GM19238 (cell line): ENCODE measurements around the gene GLB1L3.
A peak's percentile ranks its signal among the peaks of the same experiment; 100 is the strongest.

Source experiments
- DNase-seq: peaks from one replicate; pipeline ENCODE4 v3.0.0; 2011; ENCODE audit warnings: low spot score; ENCODE audit not compliant: insufficient read length

Gene GLB1L3

GRCh38 chr11:134275534-134276395 lies at the start of gene GLB1L3:
Gene GLB1L3 (plus strand): TSS chr11:134276379. CDS start chr11:134276741, 362 bp downstream.
- no peak for DNase-seq

DNA sequence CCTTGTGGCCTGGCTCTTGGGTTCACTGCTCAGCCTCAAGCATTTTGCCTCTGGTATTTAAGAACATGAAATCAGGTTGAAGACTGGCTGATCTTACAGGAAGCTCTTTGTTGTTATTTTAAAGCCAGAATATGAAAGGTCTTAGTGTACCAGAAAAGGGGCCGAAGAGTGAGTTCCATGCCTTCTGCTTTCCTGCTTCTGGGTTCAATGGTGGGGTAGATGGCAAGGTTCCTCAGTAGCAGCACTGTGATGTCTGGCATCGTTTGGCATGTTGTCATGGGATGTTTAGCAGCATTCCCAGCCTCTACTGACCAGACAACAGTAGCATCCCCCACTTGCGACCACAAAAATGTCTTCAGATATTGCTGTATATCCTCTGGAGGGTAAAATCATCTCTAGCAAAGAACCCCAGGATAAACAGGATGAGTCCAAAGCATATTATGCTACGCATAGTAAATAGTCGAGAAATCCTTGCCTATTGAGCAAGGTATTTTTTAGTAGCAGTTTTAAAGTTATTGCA lies 49.3 kb upstream of the GLB1L3 start:
- no peak for DNase-seq

- DNase-seq = peak; percentile 45
Measured at GRCh38 chr11:134228625-134229024, 47.6 kb upstream of the GLB1L3 start.

DNA sequence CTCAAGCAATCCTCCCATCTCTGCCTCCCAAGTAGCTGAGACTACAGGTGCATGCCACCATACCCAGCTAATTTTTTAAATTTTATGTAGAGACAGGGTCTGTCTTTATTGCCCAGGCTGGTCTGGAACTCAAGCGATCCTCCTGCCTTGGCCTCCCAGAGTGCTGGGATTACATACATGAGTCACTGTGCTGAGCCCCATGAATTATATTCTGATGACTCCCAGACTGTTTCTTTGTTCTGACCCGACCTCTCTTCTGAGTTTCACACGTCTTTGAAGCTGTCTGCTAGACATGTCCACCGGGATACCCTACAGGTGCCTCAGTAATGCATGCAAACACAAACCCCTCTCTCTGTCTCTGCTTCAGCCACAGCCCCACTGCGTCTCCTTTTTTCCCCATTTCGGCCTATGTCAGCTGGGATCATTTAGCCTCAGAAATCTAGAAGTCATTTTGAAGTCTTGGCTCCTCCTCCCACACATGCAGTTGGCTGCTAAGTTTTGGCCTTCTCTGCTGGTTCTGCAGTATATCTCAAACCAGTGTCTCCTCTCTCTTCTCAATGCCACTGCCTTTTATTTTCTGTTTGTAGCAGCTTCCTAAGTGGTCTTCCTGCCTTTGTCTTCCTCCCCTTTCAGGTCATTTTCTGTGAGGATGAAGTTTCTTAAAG lies 46.9 kb upstream of the GLB1L3 start:
- no peak for DNase-seq

DNA sequence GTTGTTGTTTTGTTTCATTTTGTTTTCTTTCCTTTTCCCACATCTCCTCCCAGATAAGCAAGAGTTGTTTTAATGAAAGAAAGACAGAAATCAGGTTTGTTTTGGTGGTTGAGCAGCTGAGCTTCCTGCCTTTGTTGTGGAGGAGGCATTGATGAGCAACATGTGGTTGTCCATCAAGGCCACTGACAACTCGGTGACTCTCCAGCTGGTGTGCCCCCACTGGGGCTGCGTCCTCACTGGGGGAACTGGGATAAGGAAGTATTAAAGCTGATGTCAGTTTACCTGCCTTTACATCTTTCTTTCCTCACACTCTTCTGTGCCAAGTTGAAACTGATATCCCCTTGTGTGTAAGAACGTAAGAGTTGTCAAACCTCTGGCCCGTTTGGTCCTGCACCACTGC lies 45.8 kb upstream of the GLB1L3 start:
- no peak for DNase-seq

DNA sequence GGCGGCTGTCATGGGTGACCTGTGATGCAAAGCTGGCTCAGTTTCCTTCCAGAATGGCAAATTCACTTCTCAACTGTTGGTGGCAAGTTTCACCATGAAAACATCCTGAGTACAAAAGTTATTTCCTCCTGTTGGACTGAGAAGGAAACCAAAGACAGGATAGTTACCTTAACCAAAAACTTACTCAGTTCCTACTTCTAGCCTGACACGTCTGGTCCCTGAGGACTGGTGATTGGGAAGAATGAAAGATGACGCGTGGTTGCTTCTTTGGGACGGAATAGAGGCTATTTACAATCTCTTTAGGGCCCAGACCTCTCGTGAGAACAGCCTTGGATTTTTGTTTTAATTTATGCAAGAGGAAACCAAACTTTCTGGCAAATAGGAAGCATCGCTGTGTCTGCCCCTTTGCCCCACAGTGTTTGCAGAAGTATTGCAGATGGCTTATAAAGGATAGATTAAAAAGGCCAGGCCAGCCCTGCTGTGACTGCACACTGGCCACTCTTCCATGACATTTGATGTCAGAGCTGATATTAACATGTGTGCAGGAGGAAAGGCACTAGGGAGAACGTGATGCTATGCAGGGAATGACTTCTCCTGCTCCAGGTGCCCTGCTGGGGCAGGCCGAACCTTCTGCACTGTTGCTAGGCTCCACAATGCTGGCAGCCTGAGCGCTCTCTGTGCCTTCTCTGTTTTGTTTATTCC lies 44.1 kb upstream of the GLB1L3 start:
- no peak for DNase-seq

- DNase-seq = no peak
Measured at GRCh38 chr11:134233729-134234179, 42.4 kb upstream of the GLB1L3 start.

DNA sequence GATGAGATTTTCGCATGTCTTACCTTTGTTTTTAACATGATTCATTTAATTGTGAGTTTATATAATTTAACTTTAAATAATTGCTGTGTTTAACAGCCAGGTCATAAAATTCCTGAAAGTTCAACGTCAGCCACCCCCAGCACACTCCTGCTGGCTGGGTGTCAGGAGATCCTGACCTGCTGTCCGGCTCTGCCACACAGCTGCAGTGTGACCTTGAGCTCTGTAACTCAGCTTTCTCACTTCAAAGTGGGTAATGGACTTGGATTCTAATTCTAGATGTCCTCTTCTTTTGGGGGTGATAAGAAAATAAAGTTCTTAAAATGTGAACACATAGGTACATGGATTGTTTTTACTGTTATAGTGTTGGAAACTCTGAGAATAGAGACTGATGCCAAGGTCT lies 40.8 kb upstream of the GLB1L3 start:
- DNase-seq = no peak

DNA sequence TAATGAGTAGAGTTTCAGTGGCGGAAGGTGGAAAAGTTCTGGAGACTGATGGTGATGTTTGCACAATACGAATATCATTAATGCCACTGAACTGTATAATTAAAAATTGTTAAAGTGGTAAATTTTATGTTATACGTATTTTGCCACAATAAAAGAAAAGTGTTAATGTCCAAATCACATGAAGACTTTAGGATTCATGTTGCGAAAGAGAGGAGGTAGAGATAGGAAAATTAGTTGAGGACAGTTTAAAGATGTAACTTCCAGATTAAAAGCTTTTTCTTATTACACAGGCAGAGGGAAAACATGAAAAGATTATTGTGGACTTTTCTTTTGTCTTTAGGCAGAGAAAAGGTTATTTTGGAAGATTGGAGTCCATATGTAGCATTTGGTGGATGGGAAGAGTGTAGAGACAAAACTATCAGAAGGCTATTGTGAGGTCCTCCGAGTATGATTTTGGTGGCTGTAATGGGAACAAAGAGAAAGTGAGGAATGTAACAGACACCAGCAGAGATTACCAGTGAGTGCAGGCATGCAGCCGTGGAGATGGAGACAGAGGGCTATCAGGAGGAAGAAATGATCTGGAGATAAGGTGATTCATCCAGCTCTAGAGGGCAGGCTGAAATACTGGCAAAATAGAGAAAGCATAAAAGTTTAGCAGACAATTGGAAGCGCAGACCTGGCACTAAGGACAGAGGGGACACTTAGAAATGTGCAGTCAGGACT lies 39.2 kb upstream of the GLB1L3 start:
- no peak for DNase-seq

GRCh38 chr11:134237557-134237922 lies 38.6 kb upstream of the GLB1L3 start:
- DNase-seq = no peak

GRCh38 chr11:134238956-134239355 lies 37.2 kb upstream of the GLB1L3 start:
- no peak for DNase-seq

GRCh38 chr11:134240592-134240991 lies 35.6 kb upstream of the GLB1L3 start:
- DNase-seq = no peak

DNA sequence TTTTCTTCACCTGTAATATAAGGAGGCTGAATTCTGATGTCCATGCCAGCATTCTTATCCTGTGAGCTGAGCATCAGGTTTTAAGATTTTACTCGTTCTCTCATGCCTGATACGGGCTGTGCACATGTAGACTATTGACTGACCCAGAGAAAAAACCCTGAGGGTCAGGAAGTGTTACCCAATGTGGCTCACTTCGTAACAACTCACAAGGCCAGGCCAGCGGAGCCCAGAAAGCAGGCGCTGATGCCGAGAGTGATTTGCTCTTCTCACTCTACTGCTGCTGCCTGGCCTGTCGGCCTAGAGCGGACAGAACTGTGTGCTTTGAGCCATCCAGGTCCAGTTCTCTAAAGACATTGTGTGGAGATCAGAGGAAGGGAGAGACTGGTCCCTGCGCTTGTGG lies 33.8 kb upstream of the GLB1L3 start:
- no peak for DNase-seq

GRCh38 chr11:134243913-134244312 lies 32.3 kb upstream of the GLB1L3 start:
- no peak for DNase-seq

- DNase-seq = no peak
Measured at GRCh38 chr11:134244593-134244992, 31.6 kb upstream of the GLB1L3 start.

DNA sequence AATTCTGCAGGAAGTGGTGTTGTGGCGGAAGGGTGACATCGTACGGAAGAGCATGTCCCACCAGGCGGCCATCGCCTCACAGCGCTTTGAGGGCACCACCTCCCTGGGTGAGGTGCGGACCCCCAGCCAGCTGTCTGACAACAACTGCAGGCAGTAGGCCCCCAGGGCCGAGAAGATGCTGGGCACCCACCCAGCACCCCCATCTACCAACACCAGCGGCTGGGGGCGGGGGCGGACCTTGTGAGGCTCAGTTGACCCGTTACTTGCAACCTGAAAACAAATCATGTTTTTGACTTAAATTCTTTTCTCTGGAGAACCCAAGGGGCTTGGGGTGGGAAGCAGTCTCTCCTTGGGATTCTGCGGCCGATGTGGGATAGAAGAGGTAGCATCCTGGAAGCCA lies 30.7 kb upstream of the GLB1L3 start:
- DNase-seq = no peak

DNA sequence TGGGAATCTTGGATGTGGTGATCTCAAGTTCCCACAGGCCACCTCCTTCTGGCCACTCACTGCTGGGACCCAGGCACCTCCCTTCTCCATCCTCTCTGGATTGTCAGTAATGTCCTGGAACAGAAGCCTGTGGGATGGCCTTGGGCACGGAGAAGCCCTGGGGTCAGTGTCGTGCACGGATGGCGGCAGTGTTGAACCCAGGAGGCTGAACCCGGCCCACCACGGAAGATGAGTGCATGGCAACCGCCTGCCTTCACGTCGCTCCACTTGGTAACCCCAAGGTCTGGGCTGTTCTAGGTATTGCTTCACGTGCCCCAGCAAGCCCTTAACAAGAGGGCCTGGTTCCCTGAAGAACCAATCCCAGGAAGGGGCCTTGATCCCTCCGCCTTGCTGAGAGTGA lies 30.1 kb upstream of the GLB1L3 start:
- DNase-seq = no peak

- DNase-seq = no peak
Measured at GRCh38 chr11:134246678-134247077, 29.5 kb upstream of the GLB1L3 start.

GRCh38 chr11:134248910-134249480 lies 27.2 kb upstream of the GLB1L3 start:
- no peak for DNase-seq

DNA sequence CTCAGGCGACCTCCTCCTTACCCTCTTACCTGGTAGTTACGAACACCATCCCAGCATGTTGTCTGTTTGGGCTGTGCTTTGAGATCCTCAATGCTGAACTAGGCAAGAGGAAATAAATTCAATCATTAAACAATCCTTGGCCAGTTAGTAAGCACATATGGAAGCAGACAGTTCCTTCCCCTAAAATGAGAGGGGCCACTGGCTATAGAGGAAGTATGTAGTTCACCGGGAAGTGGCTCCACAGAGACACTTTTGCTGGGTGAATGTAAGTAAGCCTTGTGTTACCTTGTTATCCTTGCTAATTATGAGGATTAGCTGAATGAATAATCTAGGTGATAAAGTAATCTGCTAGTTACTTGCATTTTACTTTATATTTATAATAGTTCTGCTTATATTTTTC lies 25.9 kb upstream of the GLB1L3 start:
- DNase-seq = no peak

DNA sequence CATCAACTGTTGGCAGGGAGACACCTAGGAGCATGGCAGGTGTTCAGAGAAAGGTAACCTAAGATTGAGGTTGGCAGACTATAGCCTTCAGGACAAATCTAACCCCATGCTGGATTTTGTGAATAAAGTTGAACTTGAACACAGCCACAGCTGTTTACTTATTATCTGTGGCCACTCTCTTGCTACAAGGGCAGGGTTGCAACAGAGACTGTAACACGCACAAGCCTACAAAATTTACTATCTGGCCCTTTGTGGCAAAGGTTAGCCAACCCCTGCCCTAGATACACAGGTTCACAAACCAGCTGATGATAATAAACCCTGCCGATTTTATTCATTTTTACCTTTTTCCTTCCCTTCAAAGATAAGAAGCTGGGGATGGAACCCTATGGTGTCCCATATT lies 25.5 kb upstream of the GLB1L3 start:
- DNase-seq = no peak
